Brain pericyte (primary cell): ENCODE results near the gene SMAGP.
"Not testable (repeated sequence)": the region's sequence is repeated elsewhere in the genome, so short reads cannot be mapped to it uniquely, and the experiment has no call there.

Experiments used
- DNase-seq: peaks from one replicate; pipeline ENCODE4 v3.0.0-alpha.2; 2012; ENCODE audit warnings: low read depth, low spot score

Gene SMAGP, protein sequence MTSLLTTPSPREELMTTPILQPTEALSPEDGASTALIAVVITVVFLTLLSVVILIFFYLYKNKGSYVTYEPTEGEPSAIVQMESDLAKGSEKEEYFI

GRCh38 chr12:51270067-51270950, at the start of gene SMAGP:
TSS of gene SMAGP (minus strand) at chr12:51270415. CDS start at chr12:51269278, 1,137 bp downstream.
- DNase-seq: no peak

- DNase-seq: no peak
Measured at GRCh38 chr12:51318846-51319599, 48.8 kb upstream of the SMAGP start.

DNA sequence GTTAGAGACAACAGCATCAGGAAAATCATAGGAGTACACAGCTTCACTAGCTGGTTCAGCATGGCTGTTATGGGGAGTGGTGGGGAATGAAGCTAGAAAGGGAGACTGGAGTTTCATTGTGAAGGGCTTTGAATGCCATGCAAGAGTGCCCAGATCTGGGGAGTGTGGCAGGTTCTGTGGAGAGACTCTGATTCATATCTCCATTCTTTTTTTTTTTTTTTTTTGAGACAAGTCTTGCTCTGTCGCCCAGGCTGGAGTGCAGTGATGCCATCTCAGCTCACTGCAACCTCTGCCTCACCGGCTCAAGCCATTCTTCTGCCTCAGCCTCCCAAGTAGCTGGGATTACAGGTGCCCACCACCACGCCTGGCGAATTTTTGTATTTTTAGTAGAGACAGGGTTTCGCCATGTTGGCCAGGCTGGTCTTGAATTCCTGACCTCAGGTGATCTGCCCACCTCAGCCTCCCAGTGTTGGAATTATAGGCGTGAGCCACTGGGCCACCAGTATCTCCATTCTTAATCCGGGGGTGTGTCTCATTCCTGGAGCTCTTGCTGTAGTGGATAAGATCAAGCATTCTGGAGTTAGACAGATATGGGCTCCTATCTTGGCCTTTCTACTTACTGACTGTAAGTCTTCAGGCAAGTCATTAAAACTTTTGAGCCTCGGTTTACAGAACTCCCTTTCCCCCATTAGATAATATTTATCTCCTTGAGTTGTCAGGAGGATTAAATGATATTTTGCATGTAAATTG, 48.0 kb upstream of the SMAGP start:
- DNase-seq: not testable (repeated sequence)

DNA sequence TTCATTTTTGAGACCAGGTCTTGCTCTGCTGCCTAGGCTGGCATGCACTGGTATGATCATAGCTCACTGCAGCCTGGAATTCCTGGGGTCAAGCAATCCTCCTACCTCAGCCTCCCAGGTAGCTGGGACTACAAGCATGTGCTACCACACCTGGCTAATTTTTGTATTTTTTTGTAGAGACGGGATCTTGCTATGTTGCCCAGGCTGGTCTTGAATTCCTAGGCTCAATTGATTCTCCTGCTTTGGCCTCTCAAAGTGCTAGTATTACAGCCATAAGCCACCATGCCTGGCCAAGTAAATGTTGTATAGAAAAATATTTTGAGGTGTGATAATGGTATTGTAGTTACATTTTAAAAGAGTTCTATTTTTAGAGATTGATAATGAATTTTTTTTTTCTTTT, 41.2 kb upstream of the SMAGP start:
- DNase-seq: no peak

- no peak for DNase-seq
Measured at GRCh38 chr12:51307655-51308593, 37.7 kb upstream of the SMAGP start.

DNA sequence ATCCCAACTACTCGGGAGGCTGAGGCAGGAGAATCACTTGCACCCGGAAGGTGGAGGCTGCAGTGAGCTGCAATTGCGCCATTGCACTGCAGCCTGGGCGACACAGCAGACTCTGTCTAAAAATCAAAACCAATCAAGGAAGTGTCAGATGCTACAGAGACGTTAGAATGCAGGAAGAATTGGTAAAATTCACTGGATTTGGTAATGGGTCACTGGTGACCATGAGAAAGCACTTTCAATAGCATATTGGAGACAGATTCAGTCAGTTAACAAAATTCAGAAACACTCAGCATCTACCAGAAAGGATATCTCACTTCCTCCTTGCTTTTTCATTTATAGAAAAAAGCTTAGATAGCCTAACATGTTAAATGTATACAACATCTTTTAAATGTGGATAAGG, 36.3 kb upstream of the SMAGP start:
- DNase-seq: no peak

DNA sequence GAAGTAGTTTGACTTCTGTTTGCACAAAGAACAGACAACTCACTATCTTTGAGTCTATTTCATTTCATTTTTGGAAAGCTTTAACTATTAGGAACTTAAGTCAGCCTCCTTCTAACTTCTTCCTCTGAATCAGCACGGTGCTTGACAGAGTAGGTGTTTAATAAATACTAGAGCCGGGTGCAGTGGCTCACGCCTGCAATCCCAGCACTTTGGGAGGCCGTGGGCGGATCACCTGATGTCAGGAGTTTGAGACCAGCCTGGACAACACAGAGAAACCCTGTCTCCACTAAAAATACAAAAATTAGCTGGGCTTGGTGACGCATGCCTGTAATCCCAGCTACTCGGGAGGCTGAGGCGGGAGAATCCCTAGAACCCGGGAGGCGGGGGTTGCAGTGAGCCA, 30.6 kb upstream of the SMAGP start:
- DNase-seq: not testable (repeated sequence)

DNA sequence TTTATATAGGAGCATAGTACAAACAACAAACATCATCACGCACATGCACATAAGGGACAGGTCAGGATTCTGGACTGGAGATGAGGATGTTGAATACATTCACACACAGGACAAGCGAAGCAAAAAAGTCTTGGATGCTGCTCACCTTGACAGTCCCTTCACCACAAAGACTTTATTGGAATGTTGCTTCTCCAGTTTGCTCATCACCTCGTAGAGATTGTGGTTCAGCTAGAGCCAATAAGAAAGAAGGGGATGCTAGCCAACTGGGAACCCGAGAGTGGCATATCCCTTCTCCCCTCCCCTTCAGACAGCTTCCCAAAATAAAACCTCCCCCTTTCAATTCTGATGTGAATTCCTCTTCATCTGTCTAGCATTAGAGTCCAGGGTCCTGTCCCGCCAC, 25.4 kb upstream of the SMAGP start:
- DNase-seq: no peak

- not testable (repeated sequence) for DNase-seq
Measured at GRCh38 chr12:51294097-51294496, 23.9 kb upstream of the SMAGP start.

DNA sequence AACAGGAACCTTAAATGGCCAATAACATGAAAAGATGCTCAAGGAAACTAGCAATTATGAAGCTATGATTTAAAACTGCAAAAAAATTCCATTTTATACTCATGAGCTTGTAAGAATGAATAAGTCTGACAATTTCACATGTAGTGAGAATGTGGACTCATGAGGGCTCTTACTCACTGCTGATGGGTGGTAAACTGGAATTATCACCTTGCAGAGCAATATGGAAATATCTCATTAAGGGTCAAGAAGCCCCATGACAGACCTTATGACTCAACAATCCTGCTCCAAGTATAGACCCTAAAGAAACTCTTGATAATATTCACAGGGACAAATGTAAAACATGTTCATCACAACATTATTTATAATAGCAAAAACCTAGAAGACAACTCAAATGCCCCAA, 23.5 kb upstream of the SMAGP start:
- DNase-seq: no peak

DNA sequence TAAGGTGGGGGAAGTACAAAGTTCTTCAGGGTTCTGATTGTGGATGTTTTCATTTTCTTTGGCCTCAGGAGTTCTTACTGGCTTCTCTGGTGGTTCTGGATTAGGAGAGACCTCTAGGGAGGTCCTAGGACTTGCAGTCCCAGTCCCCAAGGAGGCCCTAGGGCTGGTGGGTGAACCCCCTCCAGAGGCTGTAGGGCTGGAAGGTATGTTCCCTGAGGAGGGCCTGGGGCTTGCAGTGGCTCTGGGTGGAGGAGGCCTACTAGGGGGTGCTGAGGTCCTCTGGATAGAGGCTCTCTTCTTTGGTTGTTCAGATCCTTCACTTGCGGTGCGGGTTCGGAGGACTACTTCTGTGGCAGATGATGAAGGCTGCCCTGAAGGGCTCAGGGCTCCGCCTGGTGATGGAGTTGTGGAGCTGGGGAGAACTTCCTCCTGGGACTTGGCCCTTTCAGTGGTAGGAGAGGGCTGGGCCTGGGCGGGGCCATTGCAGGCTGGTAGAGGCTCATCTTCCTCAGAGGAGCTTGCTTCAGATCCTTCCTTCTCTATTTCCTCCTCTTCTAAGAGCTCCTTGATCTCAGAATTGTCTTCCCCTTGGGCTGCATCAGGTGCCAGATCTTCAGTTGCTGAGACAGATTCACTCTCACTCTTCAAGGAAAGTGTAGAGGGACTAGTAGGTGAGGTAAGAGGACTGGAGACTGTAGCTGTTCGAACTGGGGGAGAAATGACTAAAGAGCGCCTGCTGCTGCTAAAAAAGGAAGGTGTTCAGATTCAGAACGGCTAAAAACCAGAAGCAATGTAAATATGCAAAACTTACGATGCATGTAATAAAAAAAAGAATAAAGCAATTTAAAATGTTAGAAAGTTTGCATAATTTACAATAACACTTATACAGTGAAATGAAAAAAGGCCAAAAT, 21.6 kb upstream of the SMAGP start:
- not testable (repeated sequence) for DNase-seq

DNA sequence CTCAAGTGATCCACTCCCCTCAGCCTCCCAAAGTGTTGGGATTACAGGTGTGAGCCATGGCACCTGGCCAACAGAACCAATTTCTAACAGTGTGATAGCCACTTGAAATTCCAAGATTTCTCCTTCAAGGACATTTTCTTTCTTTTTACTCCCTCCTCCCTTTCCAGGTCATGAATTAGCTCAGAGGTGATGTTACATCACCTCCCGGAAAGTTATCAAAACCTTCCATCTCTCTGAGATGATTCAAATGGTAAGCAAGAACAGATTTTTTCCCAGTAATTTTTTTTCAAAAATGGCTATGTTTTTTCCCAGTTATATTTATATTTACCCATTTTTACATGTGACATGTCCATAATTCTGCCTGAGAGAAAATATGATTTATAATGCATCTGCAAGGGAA, 15.6 kb upstream of the SMAGP start:
- DNase-seq: no peak

DNA sequence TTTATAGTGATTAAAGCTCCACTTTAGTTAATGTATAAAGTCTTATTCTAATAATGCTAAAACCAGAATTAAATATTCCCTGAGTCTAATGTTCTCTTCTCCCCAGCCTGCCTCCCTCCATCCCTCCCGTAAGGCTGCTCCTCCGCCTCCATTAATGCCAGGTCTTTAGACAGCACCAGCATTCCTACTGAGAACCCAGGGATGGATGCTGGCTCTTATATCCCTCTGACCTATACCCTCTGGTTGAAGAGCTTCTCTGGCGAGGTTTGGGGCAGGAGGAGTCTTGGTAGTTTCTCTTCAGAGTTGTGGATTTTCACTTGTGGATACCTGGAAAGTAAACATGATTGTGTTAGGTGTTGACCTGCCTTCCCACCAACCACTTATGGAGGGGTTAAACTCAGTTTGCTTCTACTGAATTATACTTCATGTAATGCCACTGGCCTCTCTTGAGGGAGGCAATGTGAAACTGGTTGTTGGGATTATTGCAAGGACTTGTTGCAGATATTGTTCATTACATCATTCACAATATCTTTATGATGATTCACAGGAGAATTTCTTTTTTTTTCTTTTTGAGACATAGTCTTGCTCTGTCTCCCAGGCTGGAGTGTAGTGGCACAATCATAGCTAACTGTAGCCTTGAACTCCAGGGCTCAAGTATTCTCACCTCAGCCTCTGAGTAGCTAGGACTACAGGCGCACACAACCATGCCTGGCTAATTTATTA, 11.1 kb upstream of the SMAGP start:
- DNase-seq: no peak

GRCh38 chr12:51275088-51275487, 4.9 kb upstream of the SMAGP start:
- no peak for DNase-seq

DNA sequence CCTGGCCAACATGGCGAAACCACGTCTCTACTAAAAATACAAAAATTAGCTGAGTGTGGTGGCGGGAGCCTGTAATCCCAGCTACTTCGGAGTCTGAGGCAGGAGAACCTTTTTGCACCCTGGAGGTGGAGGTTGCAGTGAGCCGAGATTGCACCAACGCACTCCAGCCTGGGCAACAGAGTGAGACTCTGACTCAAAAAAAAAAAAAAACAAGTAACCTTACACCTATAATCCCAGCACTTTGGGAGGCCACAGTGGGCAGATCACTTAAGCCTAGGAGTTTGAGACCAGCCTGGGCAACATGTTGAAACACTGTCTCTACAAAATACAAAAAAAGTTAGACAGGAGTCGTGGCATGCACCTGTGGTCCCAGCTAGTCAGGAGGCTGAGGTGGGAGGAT, 2.6 kb upstream of the SMAGP start:
- DNase-seq: not testable (repeated sequence)

- DNase-seq: no peak
Measured at GRCh38 chr12:51270951-51271518, 820 bp upstream of the SMAGP start.

DNA sequence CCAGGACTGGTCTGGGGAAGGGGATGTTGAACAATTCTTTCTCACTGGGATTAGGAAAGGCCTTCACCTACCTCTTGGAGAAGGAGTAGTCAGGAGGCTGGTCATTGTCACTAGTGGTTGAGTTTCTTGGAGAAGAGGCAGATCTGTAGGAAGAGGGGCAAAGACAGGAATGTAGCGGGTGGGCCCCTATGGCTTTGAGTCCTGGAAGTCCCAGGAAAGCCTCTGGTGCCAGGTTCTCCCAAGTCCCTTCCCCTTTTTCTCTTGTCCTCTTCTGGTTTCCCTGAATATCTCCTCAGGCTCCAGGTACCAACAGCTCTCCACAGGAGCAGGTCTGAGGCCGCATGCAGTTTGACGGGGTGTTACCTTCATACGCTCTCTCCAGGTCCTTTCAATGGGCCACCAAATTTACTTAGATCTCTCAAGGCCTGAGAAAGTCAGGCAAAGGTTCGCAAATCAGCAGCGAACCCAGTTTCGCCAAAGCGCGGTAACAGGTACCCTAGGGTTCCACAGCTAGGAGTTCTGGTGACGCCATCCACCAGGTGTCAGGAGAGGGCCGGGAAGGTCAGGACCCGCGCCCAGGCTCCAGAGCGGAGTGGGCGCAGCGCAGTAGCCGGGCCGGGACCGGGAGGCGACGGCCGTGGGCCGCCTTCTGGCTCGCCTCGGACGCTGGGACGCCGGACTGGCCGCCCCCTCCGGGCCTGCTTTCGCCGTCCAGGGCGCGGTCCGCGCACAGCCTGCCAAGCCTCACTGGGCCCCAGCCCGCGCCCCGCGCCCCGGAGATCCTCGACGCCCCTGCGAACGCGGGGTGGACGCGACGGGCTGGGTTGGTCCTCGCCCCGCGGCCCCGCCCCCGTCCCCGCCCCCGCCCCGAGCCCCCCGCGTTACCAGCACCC, 795 bp downstream of the SMAGP start:
- DNase-seq: no peak

DNA sequence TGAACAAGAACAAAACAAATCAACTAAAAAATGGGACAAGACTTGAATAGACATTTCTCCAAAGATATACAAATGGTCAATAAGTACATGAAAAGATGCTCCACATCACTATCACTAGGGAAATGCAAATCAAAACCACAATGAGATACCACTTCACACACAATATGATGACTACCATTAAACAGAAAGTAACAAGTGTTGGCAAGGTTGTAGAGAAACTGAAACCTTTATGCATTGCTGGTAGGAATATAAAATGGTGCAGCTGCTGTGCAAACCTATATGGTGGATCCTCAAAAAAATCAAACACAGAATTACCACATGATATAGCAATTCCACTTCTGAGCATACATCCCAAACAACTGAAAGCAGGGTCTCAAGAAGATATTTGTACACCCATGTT, 5.2 kb downstream of the SMAGP start:
- no peak for DNase-seq
